ENCODE measurements around the gene FBXO24. TPM values are rescaled to one million over a fixed set of nuclear protein-coding genes. Genes with fewer than 3 reads are reported as not detected.

FBXO24 gene
- total and polyA plus RNA-seq, 9 of the 15 experiments (the other 6 are each of a cell fraction or from before 2014, with no cell fraction given) = 0.17 to 0.95 (median 0.50) TPM

DNA sequence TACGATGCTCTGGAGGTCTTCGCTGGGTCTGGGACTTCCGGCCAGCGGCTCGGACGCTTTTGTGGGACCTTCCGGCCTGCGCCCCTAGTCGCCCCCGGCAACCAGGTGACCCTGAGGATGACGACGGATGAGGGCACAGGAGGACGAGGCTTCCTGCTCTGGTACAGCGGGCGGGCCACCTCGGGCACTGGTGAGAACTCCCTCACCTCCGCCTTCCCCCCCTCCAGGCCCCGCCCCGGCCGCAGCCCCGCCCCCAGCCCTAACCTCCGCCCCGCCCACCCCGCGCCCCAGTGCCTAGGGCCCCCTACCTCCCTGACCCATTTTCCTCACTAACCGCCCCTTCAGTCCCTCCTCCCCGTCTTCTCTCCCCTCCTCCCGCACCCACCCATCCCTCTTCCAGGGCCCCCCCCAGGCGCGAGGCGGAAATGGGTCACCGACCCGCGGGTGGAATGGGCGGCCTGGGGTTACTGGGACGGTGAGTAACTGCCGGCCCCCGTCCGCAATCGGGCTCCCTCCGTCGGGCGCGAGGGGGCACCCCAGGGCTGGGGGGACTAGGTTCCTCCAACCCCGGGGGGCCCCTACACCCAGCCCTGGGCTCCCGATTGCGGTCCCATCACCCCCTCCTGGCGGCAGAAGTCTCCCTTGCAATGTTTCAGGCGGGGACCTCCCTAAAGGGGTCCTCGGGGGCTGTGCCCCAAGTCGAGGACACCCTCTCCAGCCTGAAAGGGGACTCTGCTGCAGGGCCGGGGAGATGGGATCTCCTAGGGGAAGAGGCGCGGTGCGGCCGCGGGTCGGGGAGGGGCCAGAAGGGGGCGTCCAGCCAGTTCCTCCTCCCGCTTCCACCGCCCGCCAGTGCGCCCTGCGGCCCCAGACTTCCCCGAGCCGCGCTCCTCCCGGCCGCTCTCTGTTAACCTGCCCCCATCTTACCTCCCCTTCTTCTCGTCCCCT lies 18.2 kb downstream of the FBXO24 start (continued):
- peak; percentile 13 for TF ChIP-seq SAP30 (IDR thresholded peaks at IDR 0.05; ENCODE audit: borderline replicate concordance, insufficient read depth, low read depth, low read length, poor library complexity, severe bottlenecking)
- TF ChIP-seq, protein P1, sequence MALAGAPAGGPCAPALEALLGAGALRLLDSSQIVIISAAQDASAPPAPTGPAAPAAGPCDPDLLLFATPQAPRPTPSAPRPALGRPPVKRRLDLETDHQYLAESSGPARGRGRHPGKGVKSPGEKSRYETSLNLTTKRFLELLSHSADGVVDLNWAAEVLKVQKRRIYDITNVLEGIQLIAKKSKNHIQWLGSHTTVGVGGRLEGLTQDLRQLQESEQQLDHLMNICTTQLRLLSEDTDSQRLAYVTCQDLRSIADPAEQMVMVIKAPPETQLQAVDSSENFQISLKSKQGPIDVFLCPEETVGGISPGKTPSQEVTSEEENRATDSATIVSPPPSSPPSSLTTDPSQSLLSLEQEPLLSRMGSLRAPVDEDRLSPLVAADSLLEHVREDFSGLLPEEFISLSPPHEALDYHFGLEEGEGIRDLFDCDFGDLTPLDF (CRISPR knock-in tag; IDR thresholded peaks at IDR 0.05) = no peak
- peak; percentile 72 for TF ChIP-seq SMARCA4 (IDR thresholded peaks at IDR 0.05)
- no peak for TF ChIP-seq EZH2 (IDR thresholded peaks at IDR 0.05; ENCODE audit: borderline replicate concordance, low read depth, low read length)
- no peak for TF ChIP-seq FOXJ2 (tag; IDR thresholded peaks at IDR 0.05)
- no peak for TF ChIP-seq MCM3 (IDR thresholded peaks at IDR 0.05)
- TF ChIP-seq RBM34 (IDR thresholded peaks at IDR 0.05; ENCODE audit: borderline replicate concordance, insufficient read depth, low read length) = no peak
- TF ChIP-seq CHD1 (IDR thresholded peaks at IDR 0.05; ENCODE audit: low read length) = no peak
- TF ChIP-seq CHD2 (IDR thresholded peaks at IDR 0.05; ENCODE audit: low read depth, low read length) = no peak
- TF ChIP-seq, protein P2, sequence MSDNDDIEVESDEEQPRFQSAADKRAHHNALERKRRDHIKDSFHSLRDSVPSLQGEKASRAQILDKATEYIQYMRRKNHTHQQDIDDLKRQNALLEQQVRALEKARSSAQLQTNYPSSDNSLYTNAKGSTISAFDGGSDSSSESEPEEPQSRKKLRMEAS (CRISPR knock-in tag; IDR thresholded peaks at IDR 0.05) = no peak; the same call in 1 of the 2 replicates
- TF ChIP-seq, protein P3, sequence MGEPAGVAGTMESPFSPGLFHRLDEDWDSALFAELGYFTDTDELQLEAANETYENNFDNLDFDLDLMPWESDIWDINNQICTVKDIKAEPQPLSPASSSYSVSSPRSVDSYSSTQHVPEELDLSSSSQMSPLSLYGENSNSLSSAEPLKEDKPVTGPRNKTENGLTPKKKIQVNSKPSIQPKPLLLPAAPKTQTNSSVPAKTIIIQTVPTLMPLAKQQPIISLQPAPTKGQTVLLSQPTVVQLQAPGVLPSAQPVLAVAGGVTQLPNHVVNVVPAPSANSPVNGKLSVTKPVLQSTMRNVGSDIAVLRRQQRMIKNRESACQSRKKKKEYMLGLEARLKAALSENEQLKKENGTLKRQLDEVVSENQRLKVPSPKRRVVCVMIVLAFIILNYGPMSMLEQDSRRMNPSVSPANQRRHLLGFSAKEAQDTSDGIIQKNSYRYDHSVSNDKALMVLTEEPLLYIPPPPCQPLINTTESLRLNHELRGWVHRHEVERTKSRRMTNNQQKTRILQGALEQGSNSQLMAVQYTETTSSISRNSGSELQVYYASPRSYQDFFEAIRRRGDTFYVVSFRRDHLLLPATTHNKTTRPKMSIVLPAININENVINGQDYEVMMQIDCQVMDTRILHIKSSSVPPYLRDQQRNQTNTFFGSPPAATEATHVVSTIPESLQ (CRISPR knock-in tag; IDR thresholded peaks at IDR 0.05) = 0 out of 2 replicates have a peak, but pooled peaks have one; percentile 67
- TF ChIP-seq RB1 (IDR thresholded peaks at IDR 0.05; ENCODE audit: low read depth) = peak; percentile 63
- TF ChIP-seq KDM5B (IDR thresholded peaks at IDR 0.05; ENCODE audit: insufficient replicate concordance, low read depth, low read length) = peak; percentile 71
- no peak for TF ChIP-seq ZC3H8 (IDR thresholded peaks at IDR 0.05)
- TF ChIP-seq, protein P4, sequence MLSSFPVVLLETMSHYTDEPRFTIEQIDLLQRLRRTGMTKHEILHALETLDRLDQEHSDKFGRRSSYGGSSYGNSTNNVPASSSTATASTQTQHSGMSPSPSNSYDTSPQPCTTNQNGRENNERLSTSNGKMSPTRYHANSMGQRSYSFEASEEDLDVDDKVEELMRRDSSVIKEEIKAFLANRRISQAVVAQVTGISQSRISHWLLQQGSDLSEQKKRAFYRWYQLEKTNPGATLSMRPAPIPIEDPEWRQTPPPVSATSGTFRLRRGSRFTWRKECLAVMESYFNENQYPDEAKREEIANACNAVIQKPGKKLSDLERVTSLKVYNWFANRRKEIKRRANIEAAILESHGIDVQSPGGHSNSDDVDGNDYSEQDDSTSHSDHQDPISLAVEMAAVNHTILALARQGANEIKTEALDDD (IDR thresholded peaks at IDR 0.05) = no peak
- TF ChIP-seq, protein P5, sequence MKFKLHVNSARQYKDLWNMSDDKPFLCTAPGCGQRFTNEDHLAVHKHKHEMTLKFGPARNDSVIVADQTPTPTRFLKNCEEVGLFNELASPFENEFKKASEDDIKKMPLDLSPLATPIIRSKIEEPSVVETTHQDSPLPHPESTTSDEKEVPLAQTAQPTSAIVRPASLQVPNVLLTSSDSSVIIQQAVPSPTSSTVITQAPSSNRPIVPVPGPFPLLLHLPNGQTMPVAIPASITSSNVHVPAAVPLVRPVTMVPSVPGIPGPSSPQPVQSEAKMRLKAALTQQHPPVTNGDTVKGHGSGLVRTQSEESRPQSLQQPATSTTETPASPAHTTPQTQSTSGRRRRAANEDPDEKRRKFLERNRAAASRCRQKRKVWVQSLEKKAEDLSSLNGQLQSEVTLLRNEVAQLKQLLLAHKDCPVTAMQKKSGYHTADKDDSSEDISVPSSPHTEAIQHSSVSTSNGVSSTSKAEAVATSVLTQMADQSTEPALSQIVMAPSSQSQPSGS (CRISPR knock-in tag; IDR thresholded peaks at IDR 0.05) = no peak
- TF ChIP-seq ZNF174 (CRISPR knock-in tag; IDR thresholded peaks at IDR 0.05) = no peak
- TF ChIP-seq SFPQ (IDR thresholded peaks at IDR 0.05; ENCODE audit: low read depth, low read length) = no peak
- 0 out of 2 replicates have a peak, but pooled peaks have one; percentile 40 for TF ChIP-seq ERF (CRISPR knock-in tag; IDR thresholded peaks at IDR 0.05)
